HepG2 (cell line): Measurements from ENCODE around the gene SMPD1. TPM values are rescaled to one million over a fixed set of nuclear protein-coding genes. Genes with fewer than 3 reads are reported as not detected.

Experiments used
- ATAC-seq: fragments of 200-7000 bp; cut with Tn5 transposase; 3 replicates; pipeline ENCODE4 v1.9.1; 2020; ENCODE audit warnings: mild to moderate bottlenecking, moderate library complexity
- BruUV-seq: library from RNA; stranded (reverse); fragments of 400-500 nt; replicated peaks from 2 replicates; lab custom pipeline; 2021; lab: Mats Ljungman, UMichigan
- CTCF ChIA-PET: fragments of 300-600 bp; formaldehyde crosslinking; extraction: SDS; loops from one replicate; lab custom pipeline; 2021; ENCODE audit warnings: low total read pairs, inconsistent platforms, low intra/inter-chr PET ratio; lab: Yijun Ruan, JAX
- POLR2A ChIA-PET: fragments of 350-600 bp; sonication (Branson Sonifier 250); formaldehyde crosslinking; loops from one replicate; lab custom pipeline; 2020; ENCODE audit warnings: antibody characterized with exemption, inconsistent platforms; lab: Yijun Ruan, JAX
- DNase-seq: peaks from one replicate; pipeline ENCODE4 v3.0.0-alpha.2; 2015; ENCODE audit warnings: low spot score
- FAIRE-seq: peaks from 3 replicates; lab custom pipeline; 2011; peaks lifted over from hg19 to GRCh38; lab: Jason Lieb, UNC
- H2AFZ ChIP-seq: one replicate; pipeline ENCODE4 v1.6.1; 2011; ENCODE audit warnings: low read length, inconsistent platforms
- H3K27ac ChIP-seq: fragments of 300-600 bp; 3 replicates; pipeline ENCODE4 v1.8.0; 2011; ENCODE audit warnings: mixed run types, mild to moderate bottlenecking, mixed read lengths, low read length, inconsistent platforms; ENCODE audit not compliant: insufficient read depth; ENCODE audit errors: extremely low read length
- H3K27me3 ChIP-seq, 2 experiments: fragments of 200-600 bp in 1 of 2; 2 replicates in 1 of 2; 3 replicates in 1 of 2; pipeline versions ENCODE4 v1.6.0 to v1.8.0; 2011; ENCODE audit warnings: low read length in 2 of 2, mild to moderate bottlenecking in 2 of 2, moderate library complexity in 2 of 2, inconsistent platforms in 1 of 2; ENCODE audit not compliant: insufficient read depth in 2 of 2, control insufficient read depth in 1 of 2
- H3K36me3 ChIP-seq, 2 experiments: fragments of 200-600 bp in 1 of 2; replicated peaks in 1 of 2; 2 replicates in 1 of 2; 3 replicates in 1 of 2; pipeline versions ENCODE4 v1.5.1 to v1.8.0; 2011; ENCODE audit warnings: low read length in 2 of 2, inconsistent platforms in 1 of 2; ENCODE audit not compliant: insufficient read depth in 2 of 2, control insufficient read depth in 1 of 2
- H3K4me1 ChIP-seq: 2 replicates; pipeline ENCODE4 v1.5.1; 2012; ENCODE audit warnings: low read length, inconsistent platforms; ENCODE audit not compliant: insufficient read depth
- H3K4me2 ChIP-seq: 2 replicates; pipeline ENCODE4 v1.6.0; 2011; ENCODE audit warnings: low read depth, low read length, inconsistent platforms
- H3K4me3 ChIP-seq, 3 experiments: fragments of 200-600 bp in 1 of 3; sonication (generic), shearing (Covaris generic) in 1 of 3; replicated peaks in 1 of 3; 2 replicates each; pipeline ENCODE4 v1.5.1; 2011 to 2016; ENCODE audit warnings: low read length in 3 of 3, inconsistent platforms in 2 of 3, low read depth in 2 of 3, mild to moderate bottlenecking in 2 of 3, control low read depth in 1 of 3, mixed read lengths in 1 of 3; ENCODE audit not compliant: insufficient read depth in 1 of 3
- H3K79me2 ChIP-seq: one replicate; pipeline ENCODE4 v1.6.1; 2011; ENCODE audit warnings: low read length, inconsistent platforms; ENCODE audit not compliant: insufficient read depth
- H3K9ac ChIP-seq: 2 replicates; pipeline ENCODE4 v1.6.0; 2011; ENCODE audit warnings: mild to moderate bottlenecking, low read depth, low read length, inconsistent platforms; ENCODE audit not compliant: insufficient read depth
- H3K9me3 ChIP-seq: 2 replicates; pipeline ENCODE4 v1.5.1; 2012; ENCODE audit warnings: mild to moderate bottlenecking, low read length
- H4K20me1 ChIP-seq: 2 replicates; pipeline ENCODE4 v1.6.0; 2011; ENCODE audit warnings: inconsistent platforms, mild to moderate bottlenecking, low read length, moderate library complexity; ENCODE audit not compliant: insufficient read depth
- FOXO1 ChIP-seq: sonication (generic); formaldehyde crosslinking; IDR thresholded peaks from 2 replicates; pipeline ENCODE4 v1.4.0; 2020; ENCODE audit warnings: missing genetic modification reagents
- YY1 ChIP-seq: IDR thresholded peaks from 2 replicates; pipeline ENCODE4 v1.6.1; 2011; ENCODE audit warnings: low read length, low read depth, moderate library complexity, mild to moderate bottlenecking; ENCODE audit not compliant: insufficient read depth, insufficient replicate concordance
- ZFP36L2 ChIP-seq: sonication (generic); formaldehyde crosslinking; IDR thresholded peaks from 2 replicates; pipeline ENCODE4 v1.4.0; 2020; ENCODE audit warnings: missing genetic modification reagents
- ZFP37 ChIP-seq: sonication (generic); formaldehyde crosslinking; IDR thresholded peaks from 2 replicates; pipeline ENCODE4 v1.4.0; 2020; ENCODE audit warnings: missing genetic modification reagents, borderline replicate concordance
- ZNF10 ChIP-seq: sonication (generic); formaldehyde crosslinking; IDR thresholded peaks from 2 replicates; pipeline ENCODE4 v1.4.0; 2020; ENCODE audit warnings: mild to moderate bottlenecking, low read depth, missing genetic modification reagents, borderline replicate concordance
- ZNF674 ChIP-seq: sonication (generic); formaldehyde crosslinking; IDR thresholded peaks from 2 replicates; pipeline ENCODE4 v1.5.0; 2020; ENCODE audit warnings: low read depth, mild to moderate bottlenecking, missing genetic modification reagents
- WGBS: methylation state at CpG from one replicate; pipeline ENCODE4 v1.1.6; 2017; ENCODE audit warnings: low lambda C conversion rate; 5-methylcytosine and 5-hydroxymethylcytosine counted together
- in situ Hi-C: cut with HindIII; loops from 2 replicates; pipeline ENCODE4 v1.10.0; 2017; ENCODE audit warnings: low pct_unique_long_range_greater_than_20kb; ENCODE audit not compliant: extremely low pct_ligation_motif_present
- intact Hi-C: fragments of 100-400 bp; cut with micrococcal nuclease; formaldehyde crosslinking; loops from one replicate; pipeline ENCODE4 v1.10.0; 2022; ENCODE audit not compliant: unreplicated experiment
- polyA plus RNA-seq, 8 experiments: library from polyadenylated mRNA; depleted of rRNA in 3 of 8; stranded (reverse) in 7 of 8; unstranded in 1 of 8; fragments of >200 nt; fragmentation: Illumina TruSeq in 4 of 8; extraction: Trizol in 4 of 8; gene quantifications; 2 replicates each; pipeline versions ENCODE4 v1.2.1 to v1.2.3, GENCODE V29; 2011 to 2016; ENCODE audit warnings: low read depth in 4 of 8, missing spikeins in 1 of 8, mixed read lengths in 1 of 8; ENCODE audit not compliant: insufficient read depth in 1 of 8
- total RNA-seq, 5 experiments: library from RNA; depleted of rRNA; stranded (reverse); fragments of >200 nt; fragmentation: Illumina TruSeq; extraction: Trizol; gene quantifications; 2 replicates each; pipeline ENCODE4 v1.2.3, GENCODE V29; 2016; ENCODE audit warnings: low read depth in 1 of 5
- TF ChIP-seq, protein P1 (sequence below): sonication (generic); formaldehyde crosslinking; IDR thresholded peaks from 2 replicates; pipeline ENCODE4 v1.5.1; 2020; ENCODE audit warnings: missing genetic modification reagents, mild to moderate bottlenecking, borderline replicate concordance

The SMPD1 gene
- total and polyA plus RNA-seq, 2 of the 13 experiments (the other 11 are each of a cell fraction or from before 2014, with no cell fraction given): 6.3 to 8.4 TPM

DNA sequence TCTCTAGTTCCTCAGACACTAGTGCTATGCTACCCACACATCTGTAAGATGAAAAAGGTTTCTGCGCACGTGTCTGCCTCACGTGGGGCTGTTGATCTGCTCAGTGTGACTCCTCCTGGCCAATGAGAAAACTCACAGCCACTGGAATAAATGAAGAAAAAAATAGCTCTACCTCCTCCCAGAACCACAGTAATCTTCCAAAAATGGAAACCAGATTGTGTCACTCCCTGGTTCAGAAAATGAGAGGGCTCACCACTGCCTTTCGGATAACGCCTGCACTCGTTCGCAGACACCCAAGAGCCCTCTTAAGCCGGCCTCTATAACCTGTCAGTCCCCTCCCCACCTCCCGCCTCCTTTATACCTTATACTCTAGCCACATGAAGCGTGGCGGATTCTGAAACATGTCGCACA, 23.5 kb downstream of the SMPD1 start:
- Histone ChIP-seq H3K4me3 (no peak overlapping the region), H2AFZ (no peak overlapping the region), H3K4me2 (no peak overlapping the region)
- intact Hi-C loops (no loop called here), in situ Hi-C loops (no loop called here)
- no peak for FAIRE-seq
- TF ChIP-seq YY1 (no peak), ZFP37 (CRISPR knock-in tag) (no peak), ZNF10 (CRISPR knock-in tag) (no peak)
- TF ChIP-seq, all 625 proteins: peak for 0
- no peaks in the 10 kb centered on the region for H3K9me3 ChIP-seq
- no peak overlapping the region for H3K9ac ChIP-seq
- no peak for ATAC-seq
- BruUV-seq: no TSS peak
- H3K27ac ChIP-seq: no peak overlapping the region
- H3K79me2 ChIP-seq: no peaks in the 10 kb centered on the region
- H3K36me3 ChIP-seq: no peaks in the 10 kb centered on the region
- 71% methylated on average over 12 of the region's 12 CpGs for WGBS
- ChIA-PET CTCF (no interaction called here), POLR2A (no interaction called here)
- no peaks in the 10 kb centered on the region for H4K20me1 ChIP-seq
- H3K27me3 ChIP-seq: peaks cover 0 to 20% of the 10 kb centered on the region in 2 experiments; a peak in 3 of 5 replicates
- DNase-seq: no peak
- H3K4me1 ChIP-seq: peaks cover 4% of the 10 kb centered on the region; the same call in 1 of the 2 replicates

DNA sequence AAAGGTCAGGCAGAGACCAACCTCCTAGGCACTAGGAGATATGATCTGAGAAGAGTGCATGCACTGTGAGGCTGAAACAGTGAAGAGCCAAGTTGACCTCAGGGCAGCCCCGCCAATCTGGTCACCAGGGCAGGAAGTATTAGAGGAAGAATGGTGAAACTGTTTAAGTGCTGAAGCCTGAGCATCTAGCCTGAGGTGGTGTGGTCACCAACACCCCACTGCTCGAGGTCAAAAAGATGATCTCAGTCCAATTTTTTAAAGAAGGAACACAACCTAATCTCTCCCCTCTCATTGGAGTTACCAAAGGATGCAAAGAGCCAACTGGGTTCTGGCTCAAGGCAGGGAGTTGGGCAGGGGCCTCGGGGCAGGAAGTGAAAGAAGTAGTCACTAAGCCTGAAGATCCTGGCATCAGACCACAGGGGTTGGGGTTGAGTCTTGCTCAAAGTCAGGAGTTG, 24.6 kb downstream of the SMPD1 start:
- no peaks in the 10 kb centered on the region for H4K20me1 ChIP-seq
- no peaks in the 10 kb centered on the region for H3K79me2 ChIP-seq
- no peak for ATAC-seq
- DNase-seq: no peak
- no peak overlapping the region for H2AFZ ChIP-seq
- no peak overlapping the region for H3K4me2 ChIP-seq
- peaks cover 10% of the 10 kb centered on the region for H3K4me1 ChIP-seq
- WGBS: 16% methylated on average over 3 of the region's 3 CpGs
- H3K4me3 ChIP-seq: no peak overlapping the region
- H3K9ac ChIP-seq: no peak overlapping the region
- no peak overlapping the region for H3K27ac ChIP-seq
- TF ChIP-seq ZNF674 (no peak), ZFP36L2 (no peak), FOXO1 (no peak)
- TF ChIP-seq, protein P1, sequence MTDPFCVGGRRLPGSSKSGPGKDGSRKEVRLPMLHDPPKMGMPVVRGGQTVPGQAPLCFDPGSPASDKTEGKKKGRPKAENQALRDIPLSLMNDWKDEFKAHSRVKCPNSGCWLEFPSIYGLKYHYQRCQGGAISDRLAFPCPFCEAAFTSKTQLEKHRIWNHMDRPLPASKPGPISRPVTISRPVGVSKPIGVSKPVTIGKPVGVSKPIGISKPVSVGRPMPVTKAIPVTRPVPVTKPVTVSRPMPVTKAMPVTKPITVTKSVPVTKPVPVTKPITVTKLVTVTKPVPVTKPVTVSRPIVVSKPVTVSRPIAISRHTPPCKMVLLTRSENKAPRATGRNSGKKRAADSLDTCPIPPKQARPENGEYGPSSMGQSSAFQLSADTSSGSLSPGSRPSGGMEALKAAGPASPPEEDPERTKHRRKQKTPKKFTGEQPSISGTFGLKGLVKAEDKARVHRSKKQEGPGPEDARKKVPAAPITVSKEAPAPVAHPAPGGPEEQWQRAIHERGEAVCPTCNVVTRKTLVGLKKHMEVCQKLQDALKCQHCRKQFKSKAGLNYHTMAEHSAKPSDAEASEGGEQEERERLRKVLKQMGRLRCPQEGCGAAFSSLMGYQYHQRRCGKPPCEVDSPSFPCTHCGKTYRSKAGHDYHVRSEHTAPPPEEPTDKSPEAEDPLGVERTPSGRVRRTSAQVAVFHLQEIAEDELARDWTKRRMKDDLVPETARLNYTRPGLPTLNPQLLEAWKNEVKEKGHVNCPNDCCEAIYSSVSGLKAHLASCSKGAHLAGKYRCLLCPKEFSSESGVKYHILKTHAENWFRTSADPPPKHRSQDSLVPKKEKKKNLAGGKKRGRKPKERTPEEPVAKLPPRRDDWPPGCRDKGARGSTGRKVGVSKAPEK (CRISPR knock-in tag): no peak
- intact Hi-C loops (no loop called here), in situ Hi-C loops (no loop called here)
- no TSS peak for BruUV-seq
- FAIRE-seq: no peak
- no peaks in the 10 kb centered on the region for H3K36me3 ChIP-seq
- POLR2A ChIA-PET: no interaction called here
- peaks cover 0 to 27% of the 10 kb centered on the region in 2 experiments; a peak in 4 of 5 replicates for H3K27me3 ChIP-seq
- no peaks in the 10 kb centered on the region for H3K9me3 ChIP-seq
- CTCF ChIA-PET: no interaction called here
